Measurements from ENCODE around the gene EMID1. TPM values are rescaled to one million over a fixed set of nuclear protein-coding genes. Genes with fewer than 3 reads are reported as not detected.
A peak's percentile ranks its signal among the peaks of the same experiment; 100 is the strongest.

EMID1 gene
- total and polyA plus RNA-seq, 7 donors: 0.13 to 1.3 (median 0.58) TPM

- peak in 2 of 4 donors; percentile 16 to 23 for ATAC-seq
- Histone ChIP-seq H3K36me3 (ENCODE audit: insufficient read depth in 1 of 2, low read depth in 1 of 2) (no peaks in the 10 kb centered on the region), H3K4me3 (no peak overlapping the region), H3K4me1 (no peaks in the 10 kb centered on the region), H3K27ac (no peak overlapping the region), H3K27me3 (ENCODE audit: insufficient read depth in 3 of 3, low read length in 2 of 3) (peaks cover 0 to 7% (median 0%) of the 10 kb centered on the region in 3 donors), H3K9me3 (no peaks in the 10 kb centered on the region)
- peak in 1 of 2 donors; percentile 55 for DNase-seq
- WGBS, 3 donors: 44 to 65% (median 46%) methylated on average over 18 to 19 of the region's 19 CpGs
- no peak for TF ChIP-seq CTCF (IDR thresholded peaks at IDR 0.05)
- intact Hi-C loops (cut with DNase I): no loop called here
Observed at GRCh38 chr22:29224121-29224858, 18.6 kb downstream of the EMID1 start.

- TF ChIP-seq CTCF (IDR thresholded peaks at IDR 0.05): no peak
- Histone ChIP-seq H3K36me3 (ENCODE audit: insufficient read depth in 1 of 2, low read depth in 1 of 2) (no peaks in the 10 kb centered on the region), H3K9me3 (no peaks in the 10 kb centered on the region), H3K27me3 (ENCODE audit: insufficient read depth in 3 of 3, low read length in 2 of 3) (peaks cover 0 to 7% (median 0%) of the 10 kb centered on the region in 3 donors), H3K4me1 (no peaks in the 10 kb centered on the region), H3K4me3 (no peak overlapping the region), H3K27ac (no peak overlapping the region)
- peak in 1 of 2 donors; percentile 29 for DNase-seq
- peak in 2 of 4 donors; percentile 4 to 9 for ATAC-seq
- 66 to 83% (median 70%) methylated on average over 7 of the region's 7 CpGs for WGBS, 3 donors
- intact Hi-C loops (cut with DNase I): no loop called here
Observed at GRCh38 chr22:29224859-29225410, 19.2 kb downstream of the EMID1 start.

DNA sequence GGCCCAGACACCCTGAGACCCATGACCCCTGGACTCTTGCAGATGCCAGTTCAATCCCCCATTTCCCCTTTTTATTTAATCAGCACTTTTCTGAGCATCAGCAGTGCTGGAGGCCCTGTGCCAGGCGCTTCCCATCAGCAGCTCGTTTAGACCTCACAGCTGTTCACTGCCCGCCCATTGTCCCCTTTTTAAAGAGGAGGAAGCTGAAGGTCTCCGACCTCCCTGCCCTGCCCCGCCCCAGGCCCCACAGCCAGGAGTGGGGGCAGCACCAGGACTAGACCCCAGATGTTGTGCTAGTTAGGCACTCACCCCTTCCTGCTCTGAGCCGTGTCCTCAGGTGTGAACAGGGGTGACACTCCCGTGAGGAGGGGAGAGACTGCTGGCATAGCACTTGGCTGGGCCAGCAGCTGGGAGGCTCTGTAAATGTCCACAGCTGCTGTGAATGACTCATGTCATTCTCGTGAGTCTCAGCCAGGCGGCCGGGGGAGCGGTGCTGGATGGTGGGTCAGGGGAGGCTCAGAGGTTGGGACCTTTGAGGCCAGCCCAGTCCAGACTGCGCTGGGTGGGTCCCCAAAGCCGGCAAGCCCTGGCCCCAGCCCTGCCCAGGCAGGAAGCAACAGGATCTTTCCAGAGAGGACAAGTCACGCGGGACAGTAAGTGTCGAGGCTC, 19.9 kb downstream of the EMID1 start:
- 20 to 33% (median 25%) methylated on average over 16 of the region's 16 CpGs for WGBS, 3 donors
- DNase-seq (peak; percentile 72 to 85), ATAC-seq (peak; percentile 76 to 84 (median 80))
- Histone ChIP-seq H3K27me3 (ENCODE audit: insufficient read depth in 3 of 3, low read length in 2 of 3) (peaks cover 0 to 7% (median 0%) of the 10 kb centered on the region in 3 donors), H3K4me1 (no peaks in the 10 kb centered on the region), H3K4me3 (no peak overlapping the region), H3K36me3 (ENCODE audit: insufficient read depth in 1 of 2, low read depth in 1 of 2) (no peaks in the 10 kb centered on the region), H3K27ac (no peak overlapping the region), H3K9me3 (no peaks in the 10 kb centered on the region)
- TF ChIP-seq CTCF (IDR thresholded peaks at IDR 0.05): no peak
- intact Hi-C loops (cut with DNase I): no loop called here

DNA sequence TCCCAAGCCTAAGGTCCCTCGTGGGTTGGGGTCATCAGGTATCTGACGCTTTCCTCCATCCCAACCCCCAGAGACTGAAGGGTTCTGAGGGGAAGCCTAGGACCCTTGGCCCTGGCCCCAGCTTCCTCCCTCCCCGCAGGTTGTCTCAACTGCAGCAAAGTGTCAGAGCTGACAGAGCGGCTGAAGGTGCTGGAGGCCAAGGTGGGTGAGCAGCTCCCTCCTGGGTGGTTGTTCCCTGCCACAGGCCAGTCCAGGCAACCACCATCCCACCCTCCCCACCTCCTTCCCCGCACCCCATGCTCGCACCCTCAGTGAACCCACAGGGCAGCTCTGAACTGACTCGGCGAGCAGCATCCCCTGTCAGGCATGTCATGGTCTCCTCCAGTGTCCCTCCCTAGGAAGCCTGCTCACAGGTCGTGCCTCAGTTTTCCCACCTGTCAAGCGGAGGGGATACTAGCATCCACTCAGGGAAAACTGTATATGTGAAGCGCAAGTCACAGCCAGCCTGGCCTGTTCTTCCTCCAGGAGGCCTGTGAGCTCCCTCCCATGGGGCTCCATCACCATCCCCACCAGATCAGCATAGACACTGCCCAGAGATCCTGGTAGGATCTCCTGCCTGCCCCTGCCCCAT, 20.8 kb downstream of the EMID1 start:
- intact Hi-C loops (cut with DNase I): no loop called here
- Histone ChIP-seq H3K36me3 (ENCODE audit: insufficient read depth in 1 of 2, low read depth in 1 of 2) (no peaks in the 10 kb centered on the region), H3K27me3 (ENCODE audit: insufficient read depth in 3 of 3, low read length in 2 of 3) (peaks cover 0 to 7% (median 0%) of the 10 kb centered on the region in 3 donors), H3K27ac (no peak overlapping the region), H3K4me1 (no peaks in the 10 kb centered on the region), H3K4me3 (no peak overlapping the region), H3K9me3 (no peaks in the 10 kb centered on the region)
- peak in 1 of 4 donors; percentile 16 for ATAC-seq
- 81 to 89% (median 87%) methylated on average over 11 of the region's 11 CpGs for WGBS, 3 donors
- no peak for TF ChIP-seq CTCF (IDR thresholded peaks at IDR 0.05)
- no peak for DNase-seq

Data from psoas muscle (tissue), 8 donors.